Frontal cortex (tissue), 4 donors: Measurements from ENCODE around the gene CNGA2. TPM values are rescaled to one million over a fixed set of nuclear protein-coding genes. Genes with fewer than 3 reads are reported as not detected.

ENCODE experiments used
- DNase-seq, 2 donors: peaks; one replicate each; pipeline ENCODE4 v3.0.0; 2012; ENCODE audit warnings: low spot score in 2 of 2
- FAIRE-seq: peaks from 2 replicates; lab custom pipeline; 2012; peaks lifted over from hg19 to GRCh38; lab: Jason Lieb, UNC
- total RNA-seq: library from RNA; depleted of rRNA; stranded (reverse); fragments of >200 nt; gene quantifications from one replicate; pipeline ENCODE4 v1.2.3, GENCODE V29; 2014
- donor health status: control.
- donor health status: control.
- donor health status: control.

The CNGA2 gene
- total RNA-seq, 1 donor from 2014 or later = not detected

DNA sequence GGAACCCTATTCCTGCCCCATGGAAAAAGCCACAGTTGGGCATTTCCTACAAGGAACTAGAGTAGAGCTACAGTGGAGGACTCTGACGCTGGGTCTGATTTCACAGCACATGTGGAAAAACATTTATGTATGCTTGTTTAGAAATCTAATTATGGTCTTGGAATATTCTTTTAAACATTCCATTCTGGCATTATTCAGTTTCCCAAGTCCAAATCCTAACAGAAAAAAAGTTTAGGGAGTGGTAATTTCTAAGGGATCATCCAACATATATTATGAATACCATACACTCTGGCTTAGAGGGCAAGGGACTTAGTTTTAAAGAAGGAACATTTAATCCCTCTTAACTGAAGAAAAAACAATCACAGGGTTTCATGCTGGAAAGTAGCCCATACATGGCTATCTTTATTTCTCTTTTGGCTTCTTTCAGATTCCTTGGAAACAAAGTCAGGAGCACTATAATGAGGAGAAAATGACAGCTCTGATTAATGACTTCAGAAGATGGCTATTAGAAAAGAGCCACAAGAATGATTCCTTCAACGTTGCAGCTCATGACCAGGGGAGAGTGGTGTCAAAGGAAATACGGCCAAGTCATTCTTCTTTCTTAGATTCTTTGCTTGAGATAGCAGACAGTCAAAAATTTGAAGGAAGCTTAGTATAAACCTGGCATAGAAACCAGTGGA, 56.1 kb downstream of the CNGA2 start:
- FAIRE-seq = no peak

DNA sequence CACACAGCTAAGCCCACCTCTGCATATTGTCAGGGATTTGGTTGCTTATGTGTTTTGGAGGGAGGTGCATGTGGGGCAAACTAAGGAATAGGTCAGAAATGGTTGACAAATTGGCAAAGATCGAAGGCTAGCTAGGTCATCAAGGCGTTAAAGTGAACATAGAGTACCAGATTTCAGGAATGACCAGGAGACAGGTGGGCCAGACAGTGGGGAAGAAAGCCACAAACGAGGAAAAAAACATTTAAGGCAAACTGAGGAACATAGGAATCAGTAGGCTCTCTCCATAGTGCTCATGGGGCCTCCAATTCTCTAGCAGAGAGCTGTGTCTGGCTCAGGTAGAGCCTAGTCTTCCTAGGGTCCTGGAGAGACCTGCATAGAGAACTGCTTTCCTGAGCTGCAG, 57.4 kb downstream of the CNGA2 start:
- DNase-seq = no peak
- FAIRE-seq = no peak

More for the DNA sequence above, 56.1 kb downstream of the CNGA2 start:
- DNase-seq = no peak

DNA sequence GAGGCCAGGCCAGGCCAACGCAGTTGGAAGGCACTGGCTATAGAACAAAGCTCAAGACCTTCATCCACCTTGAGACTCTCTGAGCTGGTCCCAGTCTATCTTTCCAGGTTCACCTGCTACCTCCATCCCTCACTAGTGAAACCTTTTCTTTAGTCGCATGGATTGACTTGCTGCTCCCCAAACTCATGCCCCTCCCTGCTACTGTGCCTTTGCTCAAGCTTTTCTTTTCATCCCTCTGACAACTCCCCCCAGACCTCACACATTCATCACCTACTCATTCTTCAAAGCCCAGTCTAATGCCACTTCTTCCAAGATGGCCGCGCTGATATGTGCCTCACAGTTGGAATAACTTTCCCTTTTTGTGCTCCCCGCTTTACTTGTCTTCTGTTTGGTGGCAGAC, 58.0 kb downstream of the CNGA2 start:
- FAIRE-seq (no peak), DNase-seq (no peak)

DNA sequence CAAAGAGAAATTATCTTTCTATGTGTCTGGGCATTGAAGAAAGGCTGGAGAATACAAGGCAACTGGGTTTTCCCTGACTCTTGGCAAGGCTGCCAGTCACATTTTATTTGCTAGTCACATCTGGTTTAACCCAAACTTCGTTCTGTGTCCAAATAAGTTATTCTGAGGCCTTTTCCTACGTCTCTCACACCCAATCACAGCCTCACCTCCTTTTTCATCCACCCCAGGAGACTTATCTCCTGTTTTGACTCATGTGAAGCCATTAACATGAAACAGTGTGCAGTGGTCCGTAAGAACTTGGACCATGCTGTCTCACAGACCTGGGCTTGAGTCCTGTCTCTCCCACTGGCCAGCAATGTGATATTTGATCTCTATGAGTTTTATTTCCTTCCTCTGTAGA, 59.3 kb downstream of the CNGA2 start:
- no peak for DNase-seq
- no peak for FAIRE-seq

Other genes starting within 250 kb of the CNGA2 start
- gene PASD1, start 171.1 kb upstream of the CNGA2 start, total RNA-seq = not detected
- gene PRRG3, start 39.3 kb upstream of the CNGA2 start, total RNA-seq = 6.1 TPM
- gene FATE1, start 18.7 kb upstream of the CNGA2 start, total RNA-seq = not detected
- not detected for gene MAGEA4, start 178.1 kb downstream of the CNGA2 start, total RNA-seq
- gene GABRE, start 239.9 kb downstream of the CNGA2 start, total RNA-seq = 0.82 TPM